ENCODE data around the gene NDOR1. TPM values are rescaled to one million over a fixed set of nuclear protein-coding genes. Genes with fewer than 3 reads are reported as not detected.

The NDOR1 gene
- total RNA-seq, 2 donors from 2014 or later = 17.1 to 22.7 TPM

DNA sequence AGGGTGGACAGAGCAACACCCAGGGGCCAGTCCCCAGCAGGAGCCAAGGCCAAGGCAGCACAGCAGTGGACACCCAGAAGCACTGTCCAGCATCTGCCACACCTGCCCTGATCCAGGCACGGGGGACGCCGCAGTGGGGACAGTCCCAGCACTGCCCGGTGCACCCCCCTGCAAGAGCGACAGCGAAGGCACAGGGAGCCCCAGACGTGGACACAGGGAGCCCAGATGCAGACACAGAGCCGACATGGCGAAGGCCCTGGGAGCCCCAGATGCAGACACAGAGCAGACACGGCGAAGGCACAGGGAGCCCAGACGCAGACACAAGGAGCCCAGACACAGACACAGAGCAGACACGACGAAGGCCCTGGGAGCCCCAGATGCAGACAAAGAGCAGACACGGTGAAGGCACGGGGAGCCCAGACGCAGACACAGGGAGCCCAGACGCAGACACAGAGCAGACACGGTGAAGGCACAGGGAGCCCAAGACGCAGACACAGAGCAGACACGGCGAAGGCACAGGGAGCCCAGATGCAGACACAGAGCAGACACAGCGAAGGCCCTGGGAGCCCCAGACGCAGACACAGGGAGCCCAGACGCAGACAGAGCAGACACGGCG lies 21.4 kb upstream of the NDOR1 start:
- WGBS, 2 donors = 87 to 92% methylated on average over 20 to 27 of the region's 27 CpGs
- no peak for TF ChIP-seq POLR2A (IDR thresholded peaks at IDR 0.05)
- TF ChIP-seq, protein P1, sequence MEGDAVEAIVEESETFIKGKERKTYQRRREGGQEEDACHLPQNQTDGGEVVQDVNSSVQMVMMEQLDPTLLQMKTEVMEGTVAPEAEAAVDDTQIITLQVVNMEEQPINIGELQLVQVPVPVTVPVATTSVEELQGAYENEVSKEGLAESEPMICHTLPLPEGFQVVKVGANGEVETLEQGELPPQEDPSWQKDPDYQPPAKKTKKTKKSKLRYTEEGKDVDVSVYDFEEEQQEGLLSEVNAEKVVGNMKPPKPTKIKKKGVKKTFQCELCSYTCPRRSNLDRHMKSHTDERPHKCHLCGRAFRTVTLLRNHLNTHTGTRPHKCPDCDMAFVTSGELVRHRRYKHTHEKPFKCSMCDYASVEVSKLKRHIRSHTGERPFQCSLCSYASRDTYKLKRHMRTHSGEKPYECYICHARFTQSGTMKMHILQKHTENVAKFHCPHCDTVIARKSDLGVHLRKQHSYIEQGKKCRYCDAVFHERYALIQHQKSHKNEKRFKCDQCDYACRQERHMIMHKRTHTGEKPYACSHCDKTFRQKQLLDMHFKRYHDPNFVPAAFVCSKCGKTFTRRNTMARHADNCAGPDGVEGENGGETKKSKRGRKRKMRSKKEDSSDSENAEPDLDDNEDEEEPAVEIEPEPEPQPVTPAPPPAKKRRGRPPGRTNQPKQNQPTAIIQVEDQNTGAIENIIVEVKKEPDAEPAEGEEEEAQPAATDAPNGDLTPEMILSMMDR (IDR thresholded peaks at IDR 0.05) = no peak
- H3K4me1 ChIP-seq = peaks cover 28% of the 10 kb centered on the region
- ATAC-seq (no peak), DNase-seq (no peak)
- no peaks in the 10 kb centered on the region for H3K27me3 ChIP-seq
- no peak overlapping the region for H3K4me3 ChIP-seq
- no peaks in the 10 kb centered on the region for H3K9me3 ChIP-seq
- intact Hi-C loops (cut with DNase I) = loop anchor here (5.0 kb wide), 1 partner anchor 52 kb away; no protein-coding TSS in a partner anchor
- no peak overlapping the region for H3K27ac ChIP-seq
- H3K36me3 ChIP-seq (replicated peaks in 1 of 2; ENCODE audit: insufficient read depth in 1 of 2, low read depth in 2 of 2) = peaks cover 25 to 38% of the 10 kb centered on the region in 2 donors

- no peak for ATAC-seq
- H3K27ac ChIP-seq = no peak overlapping the region
- no peak for TF ChIP-seq POLR2A (IDR thresholded peaks at IDR 0.05)
- TF ChIP-seq, protein P1 (IDR thresholded peaks at IDR 0.05) = no peak
- no peaks in the 10 kb centered on the region for H3K27me3 ChIP-seq
- no peak overlapping the region for H3K4me3 ChIP-seq
- WGBS, 2 donors = 90 to 92% methylated on average over 27 to 48 of the region's 48 CpGs
- no peak for DNase-seq
- H3K9me3 ChIP-seq = no peaks in the 10 kb centered on the region
- intact Hi-C loops (cut with DNase I) = loop anchor here (5.0 kb wide), 1 partner anchor 53 kb away; no protein-coding TSS in a partner anchor
- peaks cover 18 to 31% of the 10 kb centered on the region in 2 donors for H3K36me3 ChIP-seq (replicated peaks in 1 of 2; ENCODE audit: insufficient read depth in 1 of 2, low read depth in 2 of 2)
- peaks cover 38% of the 10 kb centered on the region for H3K4me1 ChIP-seq
Measured at GRCh38 chr9:137184881-137185660, 20.4 kb upstream of the NDOR1 start.

GRCh38 chr9:137185921-137186320 lies 19.6 kb upstream of the NDOR1 start:
- H3K9me3 ChIP-seq = no peaks in the 10 kb centered on the region
- no peak overlapping the region for H3K27ac ChIP-seq
- ATAC-seq (no peak), DNase-seq (no peak)
- no peak overlapping the region for H3K4me3 ChIP-seq
- intact Hi-C loops (cut with DNase I) = no loop called here
- WGBS, 2 donors = 89 to 92% methylated on average over 5 to 19 of the region's 19 CpGs
- H3K27me3 ChIP-seq = no peaks in the 10 kb centered on the region
- TF ChIP-seq, protein P1 (IDR thresholded peaks at IDR 0.05) = no peak
- H3K4me1 ChIP-seq = peaks cover 46% of the 10 kb centered on the region
- peaks cover 10 to 23% of the 10 kb centered on the region in 2 donors for H3K36me3 ChIP-seq (replicated peaks in 1 of 2; ENCODE audit: insufficient read depth in 1 of 2, low read depth in 2 of 2)

DNA sequence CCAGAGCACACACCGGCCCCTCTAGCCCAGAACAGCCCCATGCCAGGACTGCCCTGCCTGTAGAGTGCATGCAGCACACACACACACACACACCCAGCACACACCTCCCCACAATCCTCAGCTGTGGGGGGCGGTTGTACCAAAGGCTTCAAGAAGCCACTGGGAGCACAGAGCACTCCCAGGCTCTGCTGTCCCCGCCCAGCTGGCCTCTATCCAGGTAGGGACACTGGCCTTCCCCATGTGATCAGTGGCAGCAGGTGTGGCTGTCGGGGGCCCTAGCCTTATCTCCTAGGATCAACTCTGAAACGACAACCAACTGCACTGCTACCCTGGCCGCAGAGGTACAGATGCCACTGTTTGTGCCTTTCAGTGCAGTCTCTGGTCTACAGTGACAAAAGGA lies 19.1 kb upstream of the NDOR1 start:
- Histone ChIP-seq H3K9me3 (no peaks in the 10 kb centered on the region), H3K36me3 (replicated peaks in 1 of 2; ENCODE audit: insufficient read depth in 1 of 2, low read depth in 2 of 2) (peaks cover 8 to 20% of the 10 kb centered on the region in 2 donors), H3K27ac (no peak overlapping the region), H3K27me3 (no peaks in the 10 kb centered on the region), H3K4me1 (peaks cover 51% of the 10 kb centered on the region), H3K4me3 (no peak overlapping the region)
- TF ChIP-seq POLR2A (IDR thresholded peaks at IDR 0.05) = no peak
- TF ChIP-seq, protein P1 (IDR thresholded peaks at IDR 0.05) = no peak
- 43% methylated on average over 6 of the region's 6 CpGs; no CpG with 5 or more reads in 1 of the 2 donors for WGBS, 2 donors
- DNase-seq (no peak), ATAC-seq (no peak)
- intact Hi-C loops (cut with DNase I) = no loop called here
